ENCODE data around the gene PPP1R9B.

The PPP1R9B gene

DNA sequence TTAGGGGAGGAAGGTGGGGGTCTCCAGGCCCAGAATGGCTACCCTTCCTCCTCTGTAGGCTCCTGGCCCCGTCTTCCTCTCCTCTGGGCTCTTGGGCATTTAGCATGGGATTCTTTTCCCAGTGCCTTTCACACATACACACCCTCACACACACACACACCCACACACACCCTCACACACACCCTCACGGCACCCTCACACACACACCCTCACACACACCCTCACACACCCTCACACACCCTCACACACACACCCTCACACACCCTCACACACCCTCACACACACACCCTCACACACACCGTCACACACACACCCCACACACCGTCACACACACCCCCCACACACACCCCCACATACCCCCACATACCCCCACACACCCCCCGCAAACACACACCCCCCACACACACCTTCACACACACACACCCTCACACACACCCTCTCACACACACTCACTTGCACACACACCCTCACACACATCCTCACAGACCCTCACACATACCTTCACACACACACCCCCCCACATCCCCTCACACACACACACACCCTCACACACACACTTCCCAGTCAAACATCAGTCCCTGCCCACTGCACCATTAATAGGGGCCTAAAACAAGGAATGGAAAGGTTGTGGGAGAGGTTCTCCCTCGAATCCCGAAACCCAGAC, 16.2 kb upstream of the PPP1R9B start:
- TF ChIP-seq, protein P1, sequence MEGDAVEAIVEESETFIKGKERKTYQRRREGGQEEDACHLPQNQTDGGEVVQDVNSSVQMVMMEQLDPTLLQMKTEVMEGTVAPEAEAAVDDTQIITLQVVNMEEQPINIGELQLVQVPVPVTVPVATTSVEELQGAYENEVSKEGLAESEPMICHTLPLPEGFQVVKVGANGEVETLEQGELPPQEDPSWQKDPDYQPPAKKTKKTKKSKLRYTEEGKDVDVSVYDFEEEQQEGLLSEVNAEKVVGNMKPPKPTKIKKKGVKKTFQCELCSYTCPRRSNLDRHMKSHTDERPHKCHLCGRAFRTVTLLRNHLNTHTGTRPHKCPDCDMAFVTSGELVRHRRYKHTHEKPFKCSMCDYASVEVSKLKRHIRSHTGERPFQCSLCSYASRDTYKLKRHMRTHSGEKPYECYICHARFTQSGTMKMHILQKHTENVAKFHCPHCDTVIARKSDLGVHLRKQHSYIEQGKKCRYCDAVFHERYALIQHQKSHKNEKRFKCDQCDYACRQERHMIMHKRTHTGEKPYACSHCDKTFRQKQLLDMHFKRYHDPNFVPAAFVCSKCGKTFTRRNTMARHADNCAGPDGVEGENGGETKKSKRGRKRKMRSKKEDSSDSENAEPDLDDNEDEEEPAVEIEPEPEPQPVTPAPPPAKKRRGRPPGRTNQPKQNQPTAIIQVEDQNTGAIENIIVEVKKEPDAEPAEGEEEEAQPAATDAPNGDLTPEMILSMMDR (IDR thresholded peaks at IDR 0.05; ENCODE audit: low read depth, low read length): no peak
- H3K4me3 ChIP-seq (ENCODE audit: low read depth, low read length): no peak overlapping the region

DNA sequence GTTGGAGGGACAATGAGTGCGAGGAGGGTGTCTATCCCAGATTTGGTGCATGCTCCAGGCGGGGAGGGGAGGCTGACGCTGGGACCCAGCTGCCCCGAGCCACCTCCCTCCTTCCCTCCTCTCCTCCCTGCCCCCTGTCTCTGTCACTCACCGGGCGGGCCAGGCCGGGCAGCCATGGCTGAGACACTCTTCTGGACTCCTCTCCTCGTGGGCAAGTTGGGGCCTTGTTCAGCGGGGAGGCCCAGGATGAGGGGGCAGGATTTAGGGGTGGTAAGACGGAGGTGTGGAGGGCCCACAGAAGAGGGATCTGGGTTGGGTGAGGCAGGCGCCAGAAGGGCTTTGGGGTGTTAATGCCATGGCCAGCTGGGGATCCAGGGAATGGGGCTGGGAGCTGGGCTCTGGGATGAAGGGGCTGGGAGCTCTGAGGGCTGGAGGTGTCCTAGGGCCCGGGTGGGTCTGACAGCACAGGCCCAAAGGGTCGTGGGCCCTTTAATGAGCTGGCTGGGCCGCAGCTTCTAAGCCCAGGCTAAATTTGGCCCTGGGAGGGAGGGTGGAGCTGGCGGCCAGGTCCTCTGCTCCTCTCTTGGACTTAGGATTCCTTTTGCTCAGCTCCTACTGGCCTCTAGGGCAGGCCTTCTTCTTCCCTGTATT, 15.5 kb upstream of the PPP1R9B start, which contains the start of gene SGCA:
Gene SGCA (plus strand): TSS at position 139 of the 651 bp plus-strand sequence. CDS start 36 bp downstream, at position 175.
- TF ChIP-seq, protein P1 (IDR thresholded peaks at IDR 0.05; ENCODE audit: low read depth, low read length): no peak
- H3K4me3 ChIP-seq (ENCODE audit: low read depth, low read length): no peak within 1 kb of the TSS

DNA sequence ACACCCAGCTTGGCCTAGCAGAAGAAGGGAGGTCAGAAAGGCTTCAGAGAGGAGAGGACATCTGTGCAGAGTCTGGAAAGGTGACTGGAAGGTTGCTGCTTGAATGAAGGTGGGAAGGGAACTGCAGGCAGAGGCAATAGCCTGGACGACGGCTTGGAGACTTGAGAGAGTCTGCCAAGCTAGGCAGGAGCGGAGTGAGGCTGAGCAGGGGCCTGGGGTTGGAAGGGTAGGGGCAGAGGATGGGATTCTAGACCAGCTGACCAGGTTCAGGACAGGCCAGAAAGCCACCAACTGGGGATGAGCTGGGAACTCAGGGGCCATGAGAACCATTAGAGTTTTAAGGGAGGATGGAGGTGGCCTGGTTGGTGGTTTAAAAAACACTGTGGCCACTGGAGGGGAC, 15.0 kb upstream of the PPP1R9B start:
- TF ChIP-seq, protein P1 (IDR thresholded peaks at IDR 0.05; ENCODE audit: low read depth, low read length): no peak
- H3K4me3 ChIP-seq (ENCODE audit: low read depth, low read length): no peak overlapping the region

DNA sequence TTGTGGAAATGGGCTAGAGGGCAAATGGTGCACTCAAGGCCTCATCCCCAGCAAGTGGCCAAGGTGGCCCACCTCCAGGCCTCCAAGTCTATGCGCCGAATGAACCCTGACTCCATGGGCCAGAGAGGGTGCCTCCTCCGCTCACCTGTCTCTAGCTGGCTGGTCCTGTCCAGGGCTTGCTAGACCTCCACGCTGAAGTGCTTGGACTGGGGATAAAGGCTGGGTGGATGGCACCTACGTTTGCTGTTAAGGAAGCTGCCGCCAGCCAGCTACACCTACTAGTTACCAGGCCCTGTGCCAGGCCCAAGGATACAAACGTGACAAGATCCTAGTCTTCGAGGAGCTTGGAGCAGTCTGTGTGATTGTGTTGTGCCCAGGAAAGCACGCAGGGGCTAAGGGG, 14.6 kb upstream of the PPP1R9B start:
- TF ChIP-seq, protein P1 (IDR thresholded peaks at IDR 0.05; ENCODE audit: low read depth, low read length): no peak
- H3K4me3 ChIP-seq (ENCODE audit: low read depth, low read length): no peak overlapping the region

DNA sequence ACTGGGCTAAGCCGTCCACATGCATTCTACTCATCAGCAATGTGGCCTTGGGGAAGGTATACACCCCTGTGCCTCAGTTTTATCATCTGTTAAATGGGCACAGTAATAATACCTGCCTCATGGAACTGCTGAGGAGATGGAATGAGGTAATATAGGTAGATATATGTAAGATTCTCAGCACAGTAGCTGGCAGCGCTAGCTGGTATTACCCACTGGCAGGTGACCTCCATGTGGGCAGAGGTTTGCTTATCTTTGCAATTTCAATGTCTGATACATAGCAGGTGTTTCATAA, 14.2 kb upstream of the PPP1R9B start:
- H3K4me3 ChIP-seq (ENCODE audit: low read depth, low read length): no peak overlapping the region
- TF ChIP-seq, protein P1 (IDR thresholded peaks at IDR 0.05; ENCODE audit: low read depth, low read length): no peak

DNA sequence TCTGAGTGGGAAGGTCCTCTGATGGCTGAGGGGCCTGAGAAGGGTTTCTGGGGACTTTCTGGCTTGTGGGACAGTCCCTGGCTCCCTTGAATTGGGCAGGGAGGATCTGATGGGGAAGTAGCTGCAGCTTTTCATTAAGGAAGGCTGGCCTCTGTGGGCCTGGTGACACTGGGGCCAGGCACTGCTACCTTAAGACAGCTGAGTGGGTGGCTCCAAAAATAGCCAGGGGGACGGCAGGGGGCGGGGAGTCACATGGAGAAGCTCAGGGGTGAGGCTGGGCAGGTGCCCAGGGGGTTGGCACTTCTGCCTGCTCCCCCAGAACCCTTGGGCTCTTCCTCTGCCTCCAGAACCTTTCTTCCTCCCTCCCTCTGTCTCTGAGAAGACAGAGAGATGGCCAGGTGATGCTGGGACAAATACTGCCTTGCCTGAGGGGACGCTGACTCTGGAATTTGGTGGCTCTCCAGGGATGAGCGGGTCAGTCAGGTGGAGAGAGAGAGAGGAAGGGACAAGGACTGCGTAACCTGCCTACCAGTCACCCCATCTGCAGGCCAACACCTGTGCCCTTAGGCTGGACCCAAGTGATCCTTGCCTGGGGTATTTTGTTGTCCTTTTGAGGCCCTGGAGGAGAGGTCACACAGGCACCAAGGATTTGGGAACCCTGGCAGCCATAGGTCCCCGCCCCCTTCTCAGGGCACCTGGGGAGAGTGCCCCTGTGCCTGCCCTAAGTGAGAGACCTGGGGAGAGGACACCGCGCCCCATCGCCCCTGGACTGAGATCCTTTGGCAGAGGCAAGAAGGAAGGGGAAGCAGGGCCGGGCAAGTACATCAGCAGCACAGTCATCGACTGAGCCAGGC, 13.6 kb upstream of the PPP1R9B start:
- no peak overlapping the region for H3K4me3 ChIP-seq (ENCODE audit: low read depth, low read length)

More for the DNA sequence above, 13.6 kb upstream of the PPP1R9B start:
- TF ChIP-seq, protein P1 (IDR thresholded peaks at IDR 0.05; ENCODE audit: low read depth, low read length): no peak

All from WI38 (cell line).